Activated naive CD8-positive, alpha-beta T cell (primary cell): ENCODE results near the gene MADCAM1.

Source experiments
- H3K27ac Mint-ChIP-seq: one replicate; pipeline ENCODE4 v1.8.0; 2021; ENCODE audit warnings: mixed read lengths
- H3K27me3 Mint-ChIP-seq: one replicate; pipeline ENCODE4 v1.8.0; 2021; ENCODE audit warnings: mixed read lengths
- H3K36me3 Mint-ChIP-seq: one replicate; pipeline ENCODE4 v1.8.0; 2021; ENCODE audit warnings: mixed read lengths
- H3K4me1 Mint-ChIP-seq: one replicate; pipeline ENCODE4 v1.8.0; 2021; ENCODE audit warnings: low read depth, mixed read lengths
- H3K4me3 Mint-ChIP-seq: one replicate; pipeline ENCODE4 v1.8.0; 2021; ENCODE audit warnings: mild to moderate bottlenecking, mixed read lengths
- H3K9me3 Mint-ChIP-seq: one replicate; pipeline ENCODE4 v1.8.0; 2021; ENCODE audit warnings: low read depth, mixed read lengths

MADCAM1 gene

GRCh38 chr19:524062-524674, 27.9 kb downstream of the MADCAM1 start:
- H3K27me3 Mint-ChIP-seq = no peaks in the 10 kb centered on the region
- H3K27ac Mint-ChIP-seq = no peak overlapping the region
- H3K4me3 Mint-ChIP-seq = no peak overlapping the region
- peaks cover 3% of the 10 kb centered on the region for H3K4me1 Mint-ChIP-seq
- H3K9me3 Mint-ChIP-seq = no peaks in the 10 kb centered on the region
- no peaks in the 10 kb centered on the region for H3K36me3 Mint-ChIP-seq

- H3K27me3 Mint-ChIP-seq = no peaks in the 10 kb centered on the region
- H3K4me3 Mint-ChIP-seq = no peak overlapping the region
- no peaks in the 10 kb centered on the region for H3K36me3 Mint-ChIP-seq
- H3K9me3 Mint-ChIP-seq = no peaks in the 10 kb centered on the region
- no peak overlapping the region for H3K27ac Mint-ChIP-seq
- peaks cover 3% of the 10 kb centered on the region for H3K4me1 Mint-ChIP-seq
Measured at GRCh38 chr19:525029-525428, 28.7 kb downstream of the MADCAM1 start.

GRCh38 chr19:525857-526419, 29.7 kb downstream of the MADCAM1 start:
- Mint-ChIP-seq H3K27ac (no peak overlapping the region), H3K4me1 (peaks cover 4% of the 10 kb centered on the region), H3K27me3 (no peaks in the 10 kb centered on the region), H3K36me3 (no peaks in the 10 kb centered on the region), H3K9me3 (no peaks in the 10 kb centered on the region), H3K4me3 (no peak overlapping the region)

GRCh38 chr19:530134-531008, 34.1 kb downstream of the MADCAM1 start:
- Mint-ChIP-seq H3K27ac (peak overlapping the region; percentile 72), H3K27me3 (no peaks in the 10 kb centered on the region), H3K4me1 (peaks cover 12% of the 10 kb centered on the region), H3K9me3 (no peaks in the 10 kb centered on the region), H3K36me3 (no peaks in the 10 kb centered on the region), H3K4me3 (peak overlapping the region; percentile 82)

GRCh38 chr19:531009-531752, 34.9 kb downstream of the MADCAM1 start:
- H3K4me3 Mint-ChIP-seq = peak overlapping the region; percentile 82
- H3K36me3 Mint-ChIP-seq = no peaks in the 10 kb centered on the region
- no peaks in the 10 kb centered on the region for H3K9me3 Mint-ChIP-seq
- peaks cover 11% of the 10 kb centered on the region for H3K4me1 Mint-ChIP-seq
- no peaks in the 10 kb centered on the region for H3K27me3 Mint-ChIP-seq
- peak overlapping the region; percentile 72 for H3K27ac Mint-ChIP-seq

GRCh38 chr19:531753-532560, 35.7 kb downstream of the MADCAM1 start, which contains the start of gene CDC34:
Gene CDC34 (plus strand): TSS chr19:531760. CDS start chr19:531932, 172 bp downstream.
- Mint-ChIP-seq H3K36me3 (no peaks in the 10 kb centered on the region), H3K27me3 (no peaks in the 10 kb centered on the region), H3K27ac (peak within 1 kb of the TSS; percentile 72), H3K9me3 (no peaks in the 10 kb centered on the region), H3K4me1 (peaks cover 11% of the 10 kb centered on the region), H3K4me3 (peak within 1 kb of the TSS; percentile 90)

- Mint-ChIP-seq H3K4me1 (peaks cover 11% of the 10 kb centered on the region), H3K4me3 (peak overlapping the region; percentile 90), H3K27ac (no peak overlapping the region), H3K27me3 (no peaks in the 10 kb centered on the region), H3K36me3 (no peaks in the 10 kb centered on the region), H3K9me3 (no peaks in the 10 kb centered on the region)
Measured at GRCh38 chr19:532561-533363, 36.5 kb downstream of the MADCAM1 start.

- no peaks in the 10 kb centered on the region for H3K9me3 Mint-ChIP-seq
- no peaks in the 10 kb centered on the region for H3K27me3 Mint-ChIP-seq
- peak overlapping the region; percentile 90 for H3K4me3 Mint-ChIP-seq
- no peak overlapping the region for H3K27ac Mint-ChIP-seq
- no peaks in the 10 kb centered on the region for H3K36me3 Mint-ChIP-seq
- peaks cover 11% of the 10 kb centered on the region for H3K4me1 Mint-ChIP-seq
Measured at GRCh38 chr19:533364-534058, 37.2 kb downstream of the MADCAM1 start.

GRCh38 chr19:534088-534487, 37.8 kb downstream of the MADCAM1 start:
- no peaks in the 10 kb centered on the region for H3K36me3 Mint-ChIP-seq
- H3K27ac Mint-ChIP-seq = no peak overlapping the region
- H3K9me3 Mint-ChIP-seq = no peaks in the 10 kb centered on the region
- H3K4me1 Mint-ChIP-seq = peaks cover 11% of the 10 kb centered on the region
- H3K27me3 Mint-ChIP-seq = no peaks in the 10 kb centered on the region
- peak overlapping the region; percentile 90 for H3K4me3 Mint-ChIP-seq

- Mint-ChIP-seq H3K9me3 (no peaks in the 10 kb centered on the region), H3K36me3 (no peaks in the 10 kb centered on the region), H3K27me3 (no peaks in the 10 kb centered on the region), H3K4me3 (peak overlapping the region; percentile 38), H3K27ac (no peak overlapping the region), H3K4me1 (peaks cover 9% of the 10 kb centered on the region)
Measured at GRCh38 chr19:535017-535835, 38.9 kb downstream of the MADCAM1 start.

- Mint-ChIP-seq H3K36me3 (no peaks in the 10 kb centered on the region), H3K4me3 (no peak overlapping the region), H3K27me3 (no peaks in the 10 kb centered on the region), H3K4me1 (peaks cover 9% of the 10 kb centered on the region), H3K27ac (no peak overlapping the region), H3K9me3 (no peaks in the 10 kb centered on the region)
Measured at GRCh38 chr19:536031-536880, 40.0 kb downstream of the MADCAM1 start.

GRCh38 chr19:536881-537404, 40.7 kb downstream of the MADCAM1 start:
- no peaks in the 10 kb centered on the region for H3K36me3 Mint-ChIP-seq
- no peak overlapping the region for H3K4me3 Mint-ChIP-seq
- no peaks in the 10 kb centered on the region for H3K27me3 Mint-ChIP-seq
- H3K9me3 Mint-ChIP-seq = no peaks in the 10 kb centered on the region
- no peak overlapping the region for H3K27ac Mint-ChIP-seq
- peaks cover 9% of the 10 kb centered on the region for H3K4me1 Mint-ChIP-seq
